Muscle of leg (tissue), 11 donors: ENCODE measurements around the gene AGAP3. TPM values are rescaled to one million over a fixed set of nuclear protein-coding genes. Genes with fewer than 3 reads are reported as not detected.
A peak's percentile ranks its signal among the peaks of the same experiment; 100 is the strongest.

ENCODE experiments used
- DNase-seq: peaks from one replicate; pipeline ENCODE4 v3.0.0; 2013
- H3K27ac ChIP-seq: one replicate; pipeline ENCODE4 v1.5.1; 2013; ENCODE audit warnings: mild to moderate bottlenecking, low read length, control low read depth
- H3K27me3 ChIP-seq: one replicate; pipeline ENCODE4 v1.6.1; 2013; ENCODE audit warnings: low read length; ENCODE audit not compliant: control insufficient read depth, insufficient read depth
- H3K36me3 ChIP-seq: one replicate; pipeline ENCODE4 v1.6.1; 2013; ENCODE audit warnings: low read length; ENCODE audit not compliant: control insufficient read depth, insufficient read depth
- H3K4me1 ChIP-seq: one replicate; pipeline ENCODE4 v1.6.1; 2013; ENCODE audit warnings: low read length; ENCODE audit not compliant: control insufficient read depth, insufficient read depth
- H3K4me3 ChIP-seq: one replicate; pipeline ENCODE4 v1.5.1; 2013; ENCODE audit warnings: low read length, control low read depth
- H3K9me3 ChIP-seq: replicated peaks from 2 replicates; pipeline ENCODE4 v1.6.1; 2013; ENCODE audit warnings: low read depth, low read length; ENCODE audit not compliant: control insufficient read depth
- WGBS: methylation state at CpG from one replicate; pipeline ENCODE4 v1.1.5; 2013; ENCODE audit warnings: missing lambda C conversion rate; ENCODE audit not compliant: insufficient coverage; 5-methylcytosine and 5-hydroxymethylcytosine counted together
- polyA plus RNA-seq, 8 donors: library from polyadenylated mRNA; unstranded; fragments of 120-200 nt; gene quantifications; one replicate each; pipeline versions ENCODE4 v1.2.1 to v1.2.3, GENCODE V29; 2013; ENCODE audit warnings: inconsistent platforms in 1 of 8, low replicate concordance in 1 of 8; ENCODE audit not compliant: insufficient read length in 8 of 8, insufficient read depth in 1 of 8
- total RNA-seq: library from RNA; stranded (reverse); fragments of 120-200 nt; gene quantifications from one replicate; pipeline ENCODE4 v1.2.4, GENCODE V29; 2013

Gene AGAP3
- total and polyA plus RNA-seq, 9 donors: 37.0 to 95.4 (median 74.6) TPM

DNA sequence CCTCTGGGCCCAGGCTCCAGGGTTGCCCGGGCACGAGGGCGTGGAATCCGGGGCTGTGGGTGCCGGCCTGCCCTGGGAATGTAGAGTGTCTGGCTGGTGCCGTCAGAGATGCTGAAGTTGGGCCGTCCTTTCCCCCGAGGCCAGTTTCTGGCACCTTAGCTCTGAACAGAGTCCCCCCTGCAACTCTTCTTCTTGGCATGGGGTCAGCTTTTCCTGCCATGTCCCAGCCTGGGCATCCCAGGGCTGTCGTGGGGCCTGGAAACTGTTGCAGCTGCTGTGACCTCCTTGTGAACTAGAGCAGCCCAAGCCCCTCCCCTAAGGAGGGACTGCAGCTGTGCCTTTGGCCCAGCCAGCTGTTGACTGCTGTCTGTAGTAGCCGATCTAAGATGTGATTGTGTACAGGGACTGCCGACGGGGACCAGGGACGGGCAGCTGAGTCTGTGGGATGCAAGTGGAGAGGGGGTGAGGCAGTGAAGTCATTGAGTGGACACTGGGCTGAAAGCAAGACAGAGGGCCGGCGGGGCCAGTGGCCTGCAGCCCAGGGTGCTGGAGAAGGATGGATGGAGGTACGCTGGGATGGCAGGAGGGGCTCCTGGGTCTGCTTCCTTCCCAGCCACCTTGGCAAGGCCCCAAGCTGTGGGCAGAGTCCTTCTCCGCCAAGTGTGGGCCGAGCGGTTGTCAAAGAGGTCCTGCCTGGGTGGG is 45.5 kb downstream of the AGAP3 start:
- Histone ChIP-seq H3K4me3 (no peak overlapping the region), H3K36me3 (peaks cover 90% of the 10 kb centered on the region), H3K9me3 (no peaks in the 10 kb centered on the region), H3K4me1 (peaks cover 72% of the 10 kb centered on the region), H3K27ac (peak overlapping the region; percentile 81), H3K27me3 (no peaks in the 10 kb centered on the region)
- 36% methylated on average over 18 of the region's 19 CpGs for WGBS
- peak; percentile 92 for DNase-seq

DNA sequence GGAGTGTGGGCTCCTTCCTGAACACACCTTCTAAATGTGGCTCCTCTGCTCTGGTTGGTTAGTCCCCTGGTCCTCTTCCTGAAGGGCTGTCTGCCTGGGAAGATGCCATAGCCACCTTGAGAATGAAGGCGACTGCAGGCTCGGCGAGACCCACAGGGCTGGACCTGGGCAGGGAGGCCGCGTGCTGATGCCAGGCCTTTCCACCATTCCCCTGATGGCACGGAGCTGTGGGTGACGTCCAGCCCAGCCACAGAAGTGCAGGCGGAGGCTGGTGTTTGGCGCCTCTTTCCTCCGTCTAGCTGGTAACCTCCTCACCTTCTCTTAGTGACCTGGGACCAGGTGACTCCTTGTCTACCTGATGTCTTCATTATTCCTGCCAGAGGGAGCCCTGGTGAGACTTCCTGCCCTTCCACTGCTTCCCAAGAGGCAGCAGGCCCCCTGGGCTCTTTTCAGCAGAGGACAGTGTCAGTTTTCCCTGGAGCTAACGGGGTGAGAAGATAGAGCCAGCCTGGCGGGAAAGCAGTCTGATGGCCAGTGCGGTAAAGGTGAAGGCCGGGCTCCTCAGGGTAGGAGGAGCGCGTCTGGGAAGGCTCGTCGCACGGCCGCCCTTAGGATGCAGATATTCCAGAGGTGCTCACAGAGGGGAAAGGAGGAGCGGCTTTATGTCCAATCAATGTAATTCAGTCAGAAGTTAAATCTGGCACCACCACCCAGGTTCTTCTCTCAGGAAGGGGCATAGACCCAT is 46.4 kb downstream of the AGAP3 start:
- no peaks in the 10 kb centered on the region for H3K9me3 ChIP-seq
- no peak overlapping the region for H3K4me3 ChIP-seq
- H3K36me3 ChIP-seq: peaks cover 91% of the 10 kb centered on the region
- peaks cover 74% of the 10 kb centered on the region for H3K4me1 ChIP-seq
- no peak for DNase-seq
- peak overlapping the region; percentile 81 for H3K27ac ChIP-seq
- no peaks in the 10 kb centered on the region for H3K27me3 ChIP-seq
- WGBS: 91% methylated on average over 21 of the region's 21 CpGs

DNA sequence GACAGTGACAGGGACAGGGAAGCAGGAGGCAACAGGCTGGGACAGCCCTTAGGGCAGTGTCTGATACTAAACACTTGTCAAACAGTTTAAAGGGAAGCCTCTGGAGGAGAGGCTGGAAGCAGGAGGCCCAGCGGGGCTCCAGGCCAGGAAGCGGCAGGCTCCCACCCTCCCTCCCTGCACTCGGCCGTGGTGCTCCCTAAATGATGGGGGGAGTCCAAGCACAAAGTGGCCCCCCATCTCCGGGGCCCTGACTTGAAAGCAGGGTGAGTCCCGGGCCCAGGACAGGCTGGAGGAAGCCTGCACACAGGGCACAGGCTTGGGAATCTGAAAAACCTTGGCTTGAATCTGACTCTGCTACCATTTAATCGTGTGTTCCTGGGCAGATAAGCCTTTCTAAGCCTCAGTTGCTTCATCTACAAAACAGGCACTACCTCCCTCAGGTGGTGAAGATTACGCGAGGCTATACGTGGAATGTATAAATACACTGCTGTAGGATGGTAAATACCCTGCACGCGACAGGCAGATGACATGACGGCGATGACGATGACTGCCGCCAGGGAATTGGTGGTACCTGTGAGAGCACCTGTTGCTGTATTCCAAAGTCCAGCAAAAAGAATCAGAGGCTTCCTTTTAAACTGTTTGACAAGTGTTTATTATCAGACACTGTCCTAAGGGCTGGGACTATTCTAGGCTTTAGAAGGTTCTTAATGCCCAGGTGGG is 47.2 kb downstream of the AGAP3 start:
- H3K36me3 ChIP-seq: peaks cover 87% of the 10 kb centered on the region
- 87% methylated on average over 12 of the region's 16 CpGs for WGBS
- DNase-seq: no peak
- H3K9me3 ChIP-seq: no peaks in the 10 kb centered on the region
- no peaks in the 10 kb centered on the region for H3K27me3 ChIP-seq
- no peak overlapping the region for H3K4me3 ChIP-seq
- no peak overlapping the region for H3K27ac ChIP-seq
- peaks cover 76% of the 10 kb centered on the region for H3K4me1 ChIP-seq

DNA sequence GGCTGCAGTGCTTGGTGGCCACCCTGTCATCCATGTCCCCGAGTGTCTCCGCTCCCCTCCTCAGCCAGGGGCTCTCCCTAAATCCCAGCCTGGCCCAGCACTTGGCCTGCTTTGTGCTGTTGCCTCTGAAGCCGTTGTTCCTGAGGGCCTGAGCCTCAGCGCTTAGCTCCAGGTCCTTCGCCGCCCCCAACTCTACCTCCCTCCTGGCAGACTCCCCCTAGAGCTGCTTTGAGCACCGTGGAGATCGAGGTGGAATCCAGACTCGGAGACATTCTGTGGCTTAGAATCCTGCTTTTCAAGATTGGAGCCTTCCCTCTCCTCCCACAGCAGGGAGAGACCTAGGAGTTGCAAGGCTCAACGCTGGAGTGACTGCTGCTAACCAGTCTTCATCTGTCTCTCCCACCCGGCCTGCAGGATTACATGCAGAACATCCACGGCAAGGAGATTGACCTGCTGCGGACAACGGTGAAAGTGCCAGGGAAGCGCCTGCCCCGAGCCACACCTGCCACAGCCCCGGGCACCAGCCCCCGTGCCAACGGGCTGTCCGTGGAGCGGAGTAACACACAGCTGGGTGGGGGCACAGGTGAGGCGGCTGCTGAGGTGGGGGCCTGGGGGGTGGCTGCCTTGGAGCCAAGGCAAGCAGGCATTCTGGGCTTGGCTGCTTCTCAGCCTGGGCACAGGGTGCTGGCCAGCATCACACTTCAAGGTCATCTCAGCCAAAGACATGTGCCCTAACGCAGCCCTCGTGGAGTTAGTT is 47.9 kb downstream of the AGAP3 start:
- no peak overlapping the region for H3K4me3 ChIP-seq
- H3K27me3 ChIP-seq: no peaks in the 10 kb centered on the region
- H3K36me3 ChIP-seq: peaks cover 83% of the 10 kb centered on the region
- no peak overlapping the region for H3K27ac ChIP-seq
- peaks cover 75% of the 10 kb centered on the region for H3K4me1 ChIP-seq
- 90% methylated on average over 18 of the region's 24 CpGs for WGBS
- no peak for DNase-seq
- no peaks in the 10 kb centered on the region for H3K9me3 ChIP-seq

DNA sequence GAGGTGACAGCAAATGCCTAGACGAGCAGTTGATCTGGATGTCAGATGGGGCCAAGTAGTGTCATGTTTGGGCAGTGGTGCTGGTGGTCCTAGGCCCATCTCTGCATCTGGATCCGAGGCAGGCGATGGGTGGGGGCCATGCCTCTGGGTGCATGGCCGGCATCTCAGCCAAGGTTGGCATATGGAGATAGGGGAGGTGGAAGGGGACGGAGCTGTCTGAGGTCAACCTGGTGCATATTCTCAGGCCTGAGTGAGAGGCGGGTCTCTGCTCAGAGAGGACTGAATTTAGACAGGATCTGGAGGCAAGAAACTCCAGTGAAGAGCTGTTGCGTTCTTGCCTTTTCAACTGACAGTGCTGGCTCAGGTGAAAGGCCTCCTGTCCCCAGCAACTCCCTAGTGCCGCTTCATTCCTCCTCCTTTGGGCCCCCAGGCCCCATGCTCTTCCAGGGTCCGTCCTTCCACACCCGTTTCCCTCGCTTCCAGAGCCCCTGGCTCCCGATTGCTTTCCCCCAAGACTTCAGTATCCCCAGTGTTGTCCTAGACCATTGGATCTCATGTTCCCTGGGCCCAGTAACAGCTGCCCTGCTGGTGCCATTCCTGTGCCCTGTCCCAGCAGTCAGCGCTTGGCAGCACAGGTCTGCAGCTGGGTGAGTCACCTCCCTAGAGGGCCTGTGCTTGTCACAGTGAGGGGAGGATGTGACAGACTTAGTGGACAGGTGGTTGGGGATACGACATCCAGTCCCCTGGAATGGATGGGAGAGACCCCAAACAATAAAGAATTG is 48.7 kb downstream of the AGAP3 start:
- WGBS: 89% methylated on average over 12 of the region's 14 CpGs
- Histone ChIP-seq H3K9me3 (no peaks in the 10 kb centered on the region), H3K4me3 (no peak overlapping the region), H3K27me3 (no peaks in the 10 kb centered on the region), H3K4me1 (peaks cover 68% of the 10 kb centered on the region), H3K27ac (no peak overlapping the region), H3K36me3 (peaks cover 83% of the 10 kb centered on the region)
- DNase-seq: peak; percentile 4

DNA sequence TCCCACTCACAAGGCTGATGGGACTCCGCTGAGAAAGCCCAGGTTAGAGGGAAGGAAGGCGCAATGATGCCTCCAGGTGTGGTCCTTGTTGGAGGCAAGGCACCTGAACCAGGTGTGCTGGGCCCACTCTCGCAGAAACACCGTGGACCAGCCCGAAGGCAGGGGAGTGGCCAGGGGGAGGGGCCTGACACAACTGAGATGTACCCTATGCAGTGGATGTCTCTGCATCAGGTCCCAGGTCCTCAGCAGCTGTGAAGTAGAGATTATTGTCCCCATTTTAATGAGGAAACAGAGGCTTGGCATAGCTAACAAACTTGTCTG is 49.2 kb downstream of the AGAP3 start:
- Histone ChIP-seq H3K4me3 (no peak overlapping the region), H3K9me3 (no peaks in the 10 kb centered on the region), H3K27me3 (no peaks in the 10 kb centered on the region), H3K4me1 (peaks cover 62% of the 10 kb centered on the region), H3K36me3 (peaks cover 81% of the 10 kb centered on the region), H3K27ac (no peak overlapping the region)
- 81% methylated on average over 3 of the region's 5 CpGs for WGBS
- peak; percentile 1 for DNase-seq

DNA sequence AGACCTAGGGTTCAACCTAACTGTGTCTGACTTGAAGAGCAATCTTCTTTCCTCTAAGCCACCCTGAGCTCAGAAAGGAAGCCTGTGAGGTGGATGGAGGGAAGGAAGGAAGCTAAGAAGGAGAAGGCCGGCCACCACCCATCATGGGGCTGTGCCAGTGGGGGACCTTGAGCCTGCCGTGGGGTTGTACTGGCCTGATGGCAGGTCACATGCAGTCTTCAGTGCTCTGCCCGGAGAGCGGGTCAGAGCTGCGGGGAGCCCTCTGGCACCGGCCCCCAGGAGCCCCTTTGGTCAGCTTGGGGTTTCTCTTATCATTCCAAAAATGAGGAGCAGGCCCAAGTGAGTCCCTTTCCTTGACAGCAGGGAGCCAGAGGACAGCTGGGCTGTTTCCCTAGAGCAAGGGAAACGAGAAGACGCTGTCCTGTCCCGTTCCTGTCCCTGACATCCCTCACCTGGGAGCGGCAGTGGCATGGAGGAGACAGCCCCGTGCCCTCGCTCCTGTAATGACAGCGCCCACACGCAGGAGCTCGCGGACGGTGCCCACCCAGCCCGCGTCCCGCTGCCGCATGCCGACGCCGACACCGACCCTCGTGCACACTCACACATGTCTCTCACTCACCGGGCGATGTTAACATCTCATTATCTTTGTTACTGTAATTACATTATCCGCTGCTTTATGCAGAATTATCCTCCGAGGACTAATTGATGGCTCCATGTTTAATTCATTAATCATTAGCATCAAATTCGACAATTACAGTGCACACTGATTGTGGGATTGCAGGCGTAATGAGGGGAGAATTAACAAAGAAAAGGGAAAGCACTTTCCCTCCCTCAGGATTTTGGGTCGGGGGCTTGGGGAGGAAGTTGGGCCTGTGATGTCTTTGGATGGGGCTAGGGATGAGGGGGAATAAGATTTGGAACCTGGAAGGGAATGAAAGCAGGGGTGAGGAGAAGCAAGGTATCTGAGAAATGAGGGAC is 49.9 kb downstream of the AGAP3 start:
- H3K27ac ChIP-seq: peak overlapping the region; percentile 72
- H3K27me3 ChIP-seq: no peaks in the 10 kb centered on the region
- H3K4me3 ChIP-seq: no peak overlapping the region
- WGBS: 86% methylated on average over 24 of the region's 33 CpGs
- H3K36me3 ChIP-seq: peaks cover 82% of the 10 kb centered on the region
- peak; percentile 0 for DNase-seq
- peaks cover 56% of the 10 kb centered on the region for H3K4me1 ChIP-seq
- no peaks in the 10 kb centered on the region for H3K9me3 ChIP-seq

DNA sequence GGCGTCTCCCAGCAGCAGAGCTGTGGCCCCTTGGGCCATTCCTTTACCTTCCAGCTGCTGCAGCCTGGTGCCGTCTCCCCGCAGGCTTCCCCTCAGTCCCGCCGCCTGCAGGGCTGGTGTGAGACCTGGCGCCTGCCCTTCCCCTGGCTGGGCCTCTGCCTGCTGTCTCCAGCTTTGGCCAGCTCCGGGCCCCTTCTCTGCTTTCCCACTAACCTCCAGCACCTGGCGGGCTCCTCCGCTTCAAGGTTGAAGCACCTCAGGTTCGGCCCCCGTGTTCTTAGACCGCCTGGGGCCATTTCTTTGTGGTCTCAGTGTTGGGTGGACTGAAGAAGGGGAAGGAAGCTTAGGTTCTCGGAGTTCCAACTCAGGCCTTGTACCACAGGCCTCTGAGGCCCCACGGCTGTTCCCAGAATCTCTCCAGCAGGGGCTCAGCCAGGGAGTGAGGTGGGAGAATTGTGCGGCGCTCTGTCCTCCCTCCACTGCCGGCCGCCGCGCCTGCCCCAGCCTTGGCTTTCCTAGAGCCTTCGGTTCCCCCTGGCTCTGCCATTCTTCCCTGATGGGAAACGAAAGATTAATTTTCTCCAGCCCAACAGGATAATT is 50.9 kb downstream of the AGAP3 start:
- WGBS: 47% methylated on average over 6 of the region's 22 CpGs
- Histone ChIP-seq H3K4me1 (peaks cover 51% of the 10 kb centered on the region), H3K36me3 (peaks cover 84% of the 10 kb centered on the region), H3K4me3 (no peak overlapping the region), H3K9me3 (no peaks in the 10 kb centered on the region), H3K27ac (peak overlapping the region; percentile 72), H3K27me3 (no peaks in the 10 kb centered on the region)
- DNase-seq: peak; percentile 43
